GM18907 (cell line): ENCODE measurements around the gene CDADC1.
A peak's percentile ranks its signal among the peaks of the same experiment; 100 is the strongest.

Source experiments
- ATAC-seq: cut with Tn5 transposase; IDR thresholded peaks from one replicate; pipeline ENCODE4 v1.9.1; 2021; ENCODE audit warnings: mild to moderate bottlenecking, moderate library complexity; ENCODE audit not compliant: unreplicated experiment

CDADC1 gene

DNA sequence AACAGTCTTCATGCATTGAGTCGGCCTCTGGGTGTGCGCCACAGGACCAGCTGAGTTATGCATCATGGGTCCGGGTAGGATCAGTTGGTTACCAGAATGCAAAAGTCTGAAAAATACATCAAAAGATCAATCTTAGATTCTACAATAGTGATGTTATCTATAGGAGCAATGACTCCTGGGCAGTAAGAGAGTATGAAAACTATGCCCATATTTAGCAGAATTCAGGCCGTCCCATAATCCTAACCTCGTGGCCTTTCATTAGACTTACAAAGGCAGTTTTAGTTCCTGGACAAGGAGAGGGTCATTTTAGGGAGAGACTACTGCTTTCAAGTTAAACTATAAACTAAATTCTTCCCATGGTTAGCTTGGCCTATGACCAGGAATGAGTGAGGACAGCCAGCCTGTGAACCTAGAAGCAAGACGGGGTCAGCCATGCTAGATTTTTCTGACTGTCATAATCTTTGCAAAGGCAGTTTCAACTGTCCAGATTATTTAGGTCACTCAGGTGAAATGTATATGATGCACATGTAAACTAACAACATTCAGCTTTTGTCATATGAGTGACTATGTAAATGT lies 11.8 kb upstream of the CDADC1 start:
- ATAC-seq = no peak

DNA sequence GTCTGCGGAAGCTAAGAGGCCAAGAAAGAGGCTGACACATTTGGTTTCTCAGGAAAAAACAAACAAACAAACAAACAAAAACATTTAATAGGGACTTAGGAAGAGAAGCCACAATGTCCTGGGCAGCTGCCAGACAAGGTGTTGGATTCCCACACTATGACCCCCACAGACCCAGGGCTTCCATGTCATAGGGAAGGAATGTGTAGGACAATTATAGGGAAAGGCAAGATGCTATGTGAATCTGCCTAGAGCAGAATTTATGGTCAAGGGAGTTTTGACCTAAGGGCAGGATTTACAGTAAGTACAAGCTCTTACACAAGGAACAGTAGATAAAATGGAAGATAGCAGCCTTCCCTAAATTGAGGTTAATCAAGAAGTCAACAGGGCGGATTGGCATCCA lies 9.1 kb upstream of the CDADC1 start:
- no peak for ATAC-seq

DNA sequence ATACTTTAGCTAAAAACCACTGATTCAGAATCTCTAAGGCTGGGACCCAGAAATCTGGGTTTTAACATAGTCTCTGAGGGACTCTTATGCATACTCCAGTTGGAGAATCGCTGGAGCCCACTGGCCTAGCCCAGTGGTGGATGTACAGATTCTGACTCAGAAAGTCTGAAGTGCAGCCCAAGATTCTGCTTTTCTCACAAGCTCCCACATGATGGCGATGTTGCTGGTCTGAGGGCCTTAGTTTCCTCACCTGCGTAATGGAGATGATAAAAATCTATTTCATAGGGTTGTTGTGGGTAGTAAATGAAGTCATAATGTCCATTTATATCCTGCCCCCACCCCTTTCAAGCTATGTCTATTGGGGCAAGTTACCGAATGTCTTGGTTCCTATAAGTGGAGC lies 7.7 kb upstream of the CDADC1 start:
- peak; percentile 52 for ATAC-seq

DNA sequence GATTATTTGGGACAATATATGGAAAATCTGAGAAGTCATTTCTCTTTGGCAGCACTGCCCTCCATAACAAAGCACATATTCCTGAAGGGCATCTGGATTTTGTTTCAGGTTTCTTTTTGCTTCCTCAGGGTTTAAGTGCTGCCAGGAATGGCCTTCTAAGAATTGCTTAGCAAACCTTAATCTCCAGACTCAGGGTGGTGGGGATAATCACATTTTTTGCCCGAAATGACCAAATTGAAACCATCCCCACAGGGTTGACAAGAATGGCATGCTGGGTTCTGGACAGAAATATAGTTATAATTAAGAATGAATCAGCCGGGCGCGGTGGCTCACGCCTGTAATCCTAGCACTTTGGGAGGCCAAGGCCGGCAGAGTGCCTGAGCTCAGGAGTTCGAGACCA lies 6.4 kb upstream of the CDADC1 start:
- no peak for ATAC-seq

DNA sequence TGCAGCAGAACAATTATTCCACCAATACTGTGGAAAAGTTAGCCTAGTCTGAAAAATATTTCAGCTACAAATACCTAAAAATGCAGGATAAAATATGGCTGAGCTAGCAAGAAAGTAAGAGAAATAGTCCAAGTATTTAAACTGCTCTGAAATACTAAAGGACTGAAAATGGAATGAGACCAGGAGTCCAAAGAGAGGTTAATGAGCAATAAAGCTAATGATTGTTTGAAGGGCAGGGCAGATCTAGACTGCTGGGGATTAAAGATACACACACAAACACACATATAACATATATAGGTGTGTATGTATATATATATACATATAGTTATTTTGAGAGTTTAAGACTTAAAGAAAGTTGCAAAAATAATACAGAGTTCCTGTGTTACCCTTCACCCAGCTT lies 2.6 kb upstream of the CDADC1 start:
- no peak for ATAC-seq

- peak; percentile 37 for ATAC-seq
Observed at GRCh38 chr13:49246850-49247642, 679 bp upstream of the CDADC1 start.

DNA sequence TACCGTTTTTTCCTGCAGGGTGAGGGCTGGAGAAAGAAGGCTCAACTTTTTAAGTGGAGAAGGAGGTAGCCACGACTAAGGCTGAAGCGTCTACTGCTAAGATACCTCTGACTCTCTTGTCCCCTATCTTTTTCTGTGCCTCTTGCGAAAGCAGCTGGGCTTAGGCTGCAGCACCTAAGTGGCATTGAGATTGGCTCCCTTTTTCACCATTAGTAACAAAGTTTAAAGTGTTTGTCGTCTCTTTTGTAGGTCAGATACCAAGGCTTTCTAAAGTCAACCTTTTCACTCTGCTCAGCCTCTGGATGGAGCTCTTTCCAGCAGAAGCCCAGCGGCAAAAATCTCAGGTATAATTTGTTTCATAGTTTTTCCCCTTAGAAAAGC lies 887 bp downstream of the CDADC1 start:
- peak; percentile 11 for ATAC-seq

- no peak for ATAC-seq
Observed at GRCh38 chr13:49251326-49251725, 3.6 kb downstream of the CDADC1 start.

DNA sequence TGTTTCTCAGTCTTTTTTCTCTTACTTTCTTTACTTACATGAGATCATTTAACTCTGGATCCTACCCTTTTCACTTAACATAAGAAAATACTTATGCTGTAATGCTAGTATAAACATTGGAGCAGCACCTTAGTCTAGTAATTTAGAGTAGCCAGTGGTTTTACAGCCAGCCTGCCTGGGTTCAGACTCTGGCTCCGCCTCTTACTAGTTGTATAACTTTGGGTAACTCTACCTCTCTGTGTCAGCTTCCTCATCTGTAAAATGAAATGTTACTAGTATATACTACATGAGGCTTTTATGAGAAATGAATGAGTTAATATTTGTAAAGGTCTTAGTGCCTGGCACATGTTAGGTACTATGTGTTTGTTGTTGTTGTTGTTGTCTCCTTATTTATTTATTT lies 5.6 kb downstream of the CDADC1 start:
- ATAC-seq = no peak

- no peak for ATAC-seq
Observed at GRCh38 chr13:49254007-49254406, 6.3 kb downstream of the CDADC1 start.

GRCh38 chr13:49256841-49257240 lies 9.1 kb downstream of the CDADC1 start:
- ATAC-seq = no peak

GRCh38 chr13:49258089-49258796 lies 10.5 kb downstream of the CDADC1 start:
- ATAC-seq = no peak

DNA sequence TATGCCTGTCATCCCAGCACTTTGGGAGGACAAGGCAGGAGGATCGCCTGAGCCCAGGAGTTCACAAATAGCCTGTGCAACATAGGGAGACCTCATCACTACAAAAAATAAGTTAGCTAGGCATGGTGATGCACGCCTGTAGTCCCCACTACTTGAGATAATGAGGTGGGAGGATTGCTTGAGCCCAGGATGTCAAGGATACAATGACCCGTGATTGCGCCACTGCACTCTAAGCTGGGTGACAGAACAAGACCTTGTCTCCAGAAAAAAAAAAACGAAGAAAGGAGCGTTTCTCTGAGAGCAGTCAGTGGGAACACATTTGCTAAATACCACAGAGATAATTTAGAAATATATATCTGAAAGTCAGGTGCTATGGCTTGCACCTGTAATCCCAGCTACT lies 11.9 kb downstream of the CDADC1 start:
- ATAC-seq = no peak

DNA sequence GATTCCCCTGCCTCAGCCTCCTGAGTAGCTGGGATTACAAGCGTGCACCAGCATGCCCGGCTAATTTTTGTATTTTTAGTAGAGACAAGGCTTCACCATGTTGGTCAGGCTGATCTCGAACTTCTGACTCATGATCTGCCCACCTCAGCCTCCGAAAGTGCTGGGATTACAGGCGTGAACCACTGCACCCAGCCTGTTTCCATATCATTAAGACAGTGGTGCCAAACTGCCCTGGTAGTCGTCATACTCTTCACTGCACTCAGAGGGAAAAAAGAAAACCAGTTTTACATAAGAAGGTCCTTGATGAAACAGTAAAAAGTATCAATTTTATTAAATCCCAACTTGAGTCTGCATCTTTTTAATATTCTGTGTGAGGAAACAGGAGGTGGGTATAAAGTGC lies 14.9 kb downstream of the CDADC1 start:
- no peak for ATAC-seq

- ATAC-seq = no peak
Observed at GRCh38 chr13:49265822-49266221, 18.1 kb downstream of the CDADC1 start.

- no peak for ATAC-seq
Observed at GRCh38 chr13:49271264-49271663, 23.5 kb downstream of the CDADC1 start.

DNA sequence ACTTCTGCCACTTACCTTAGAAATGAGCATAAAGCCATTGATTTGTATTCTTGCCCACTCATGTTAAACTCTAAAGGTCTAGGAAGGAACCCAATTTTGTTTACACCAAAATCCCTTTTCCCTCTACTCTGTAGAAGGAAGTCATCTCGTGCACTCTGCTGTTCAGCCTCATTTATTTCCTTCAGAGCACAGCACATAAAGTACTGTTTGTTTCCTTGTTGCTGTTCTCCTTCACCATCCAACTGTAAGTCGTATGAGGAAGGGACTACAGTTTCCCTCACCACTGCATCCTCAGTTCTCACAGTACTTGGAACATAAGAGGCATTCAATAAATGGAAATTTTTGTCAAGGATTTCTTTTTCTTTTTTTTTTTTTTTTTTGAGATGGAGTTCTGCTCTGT lies 24.6 kb downstream of the CDADC1 start:
- no peak for ATAC-seq

GRCh38 chr13:49278211-49278610 lies 30.5 kb downstream of the CDADC1 start:
- no peak for ATAC-seq

GRCh38 chr13:49279112-49279511 lies 31.4 kb downstream of the CDADC1 start:
- ATAC-seq = no peak

- no peak for ATAC-seq
Observed at GRCh38 chr13:49279885-49280284, 32.2 kb downstream of the CDADC1 start.

DNA sequence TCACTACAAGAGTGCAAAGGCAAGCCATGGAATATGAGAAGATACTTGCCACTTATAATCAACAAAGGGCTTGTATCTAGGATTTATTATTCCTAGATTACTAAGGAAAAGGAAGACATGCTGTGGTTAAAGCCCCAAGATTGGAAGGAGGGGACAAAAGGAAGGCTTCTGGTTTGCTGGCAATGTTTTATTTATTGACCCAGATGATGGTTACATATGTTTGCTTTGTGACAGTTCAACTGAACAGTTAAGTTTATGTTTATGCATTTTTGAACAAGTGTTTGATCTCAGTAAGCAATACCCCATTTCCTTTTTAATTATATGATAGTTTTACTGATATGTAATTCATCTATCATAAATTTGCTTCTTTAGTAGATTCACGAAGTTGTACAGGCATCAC lies 40.3 kb downstream of the CDADC1 start:
- ATAC-seq = no peak

DNA sequence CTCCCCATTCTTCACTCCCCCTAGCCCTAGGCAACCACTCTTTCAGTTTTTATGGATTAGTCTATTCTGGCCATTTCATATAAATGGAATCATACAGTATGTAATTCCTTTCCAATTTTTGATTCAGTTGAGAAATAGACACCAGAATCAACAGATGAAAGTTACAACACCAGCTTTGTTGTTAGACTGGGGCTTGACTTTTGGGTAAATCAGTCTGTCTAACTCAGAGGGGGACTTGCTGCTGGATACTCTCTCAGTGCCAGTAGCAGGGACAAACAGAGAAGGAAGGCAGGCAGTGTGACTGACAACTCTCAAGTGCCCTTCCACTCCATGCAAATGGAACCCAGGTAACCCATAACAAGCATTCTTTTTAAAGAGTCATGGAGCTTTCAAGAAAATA lies 40.7 kb downstream of the CDADC1 start:
- ATAC-seq = no peak
